H1 (cell line): ENCODE data around the gene SLC7A11. TPM values are rescaled to one million over a fixed set of nuclear protein-coding genes. Genes with fewer than 3 reads are reported as not detected.

Experiments
- CTCF ChIA-PET: fragments of 300-600 bp; sonication (Branson Sonifier 250); formaldehyde crosslinking; loops from one replicate; lab custom pipeline; 2021; ENCODE audit not compliant: partially characterized antibody; lab: Charles Lee
- POLR2A ChIA-PET: fragments of 300-600 bp; sonication (Branson Sonifier 250); formaldehyde crosslinking; loops from one replicate; lab custom pipeline; 2021; ENCODE audit warnings: inconsistent platforms; ENCODE audit not compliant: partially characterized antibody; lab: Charles Lee
- DNase-seq, 2 experiments: peaks; one replicate each; pipeline versions ENCODE4 v3.0.0 to v3.0.0-alpha.2; 2010 to 2022; ENCODE audit warnings: low spot score in 2 of 2, low read depth in 1 of 2, mixed read lengths in 1 of 2
- FAIRE-seq: peaks from 2 replicates; lab custom pipeline; 2011; peaks lifted over from hg19 to GRCh38; lab: Jason Lieb, UNC
- H2AFZ ChIP-seq: 2 replicates; pipeline ENCODE4 v1.8.1; 2012; ENCODE audit warnings: low read length, inconsistent platforms
- H2AK5ac ChIP-seq: 2 replicates; pipeline ENCODE4 v1.6.1; 2013; ENCODE audit warnings: low read depth, low read length
- H2BK120ac ChIP-seq: replicated peaks from 2 replicates; pipeline ENCODE3; 2013; ENCODE audit warnings: low read depth, low read length, inconsistent platforms
- H2BK12ac ChIP-seq: 2 replicates; pipeline ENCODE4 v1.6.1; 2013; ENCODE audit warnings: low read depth, low read length
- H2BK15ac ChIP-seq: 2 replicates; pipeline ENCODE4 v1.6.1; 2013; ENCODE audit warnings: low read length
- H2BK20ac ChIP-seq: 2 replicates; pipeline ENCODE4 v1.6.1; 2013; ENCODE audit warnings: low read length
- H2BK5ac ChIP-seq: 2 replicates; pipeline ENCODE4 v1.6.1; 2013; ENCODE audit warnings: low read depth, low read length
- H3K14ac ChIP-seq: 2 replicates; pipeline ENCODE4 v1.6.1; 2013; ENCODE audit warnings: inconsistent platforms; ENCODE audit not compliant: insufficient read length
- H3K18ac ChIP-seq: 2 replicates; pipeline ENCODE4 v1.6.1; 2013; ENCODE audit warnings: low read length; ENCODE audit errors: extremely low read depth
- H3K23ac ChIP-seq: 2 replicates; pipeline ENCODE4 v1.6.1; 2013; ENCODE audit warnings: inconsistent platforms; ENCODE audit not compliant: insufficient read length
- H3K23me2 ChIP-seq: 2 replicates; pipeline ENCODE4 v1.6.1; 2013; ENCODE audit warnings: low read depth, low read length
- H3K27ac ChIP-seq: 2 replicates; pipeline ENCODE4 v1.6.1; 2011; ENCODE audit warnings: low read depth, low read length, inconsistent platforms
- H3K27me3 ChIP-seq, 4 experiments: replicated peaks in 1 of 4; 1 replicate in 1 of 4; 2 replicates in 3 of 4; pipeline versions ENCODE4 v1.6.1 to v1.8.1; 2011 to 2013; ENCODE audit warnings: low read length in 3 of 4, mild to moderate bottlenecking in 3 of 4, inconsistent platforms in 2 of 4, mixed read lengths in 2 of 4, moderate library complexity in 1 of 4; ENCODE audit not compliant: control insufficient read depth in 3 of 4, insufficient read depth in 3 of 4; ENCODE audit errors: extremely low read depth in 1 of 4
- H3K36me3 ChIP-seq, 4 experiments: 2 replicates each; pipeline versions ENCODE4 v1.6.1 to v1.8.1; 2011 to 2013; ENCODE audit warnings: mild to moderate bottlenecking in 4 of 4, low read length in 3 of 4, moderate library complexity in 2 of 4, control low read depth in 1 of 4, inconsistent platforms in 1 of 4; ENCODE audit not compliant: insufficient read depth in 4 of 4, control insufficient read depth in 2 of 4
- H3K4ac ChIP-seq: replicated peaks from 2 replicates; pipeline ENCODE3; 2013; ENCODE audit warnings: low read length, low read depth, mixed read lengths, inconsistent platforms; ENCODE audit not compliant: insufficient read length
- H3K4me1 ChIP-seq, 4 experiments: replicated peaks in 1 of 4; 1 replicate in 1 of 4; 2 replicates in 3 of 4; pipeline versions ENCODE4 v1.6.1 to v1.8.1; 2011 to 2013; ENCODE audit warnings: low read length in 3 of 4, inconsistent platforms in 2 of 4, mixed read lengths in 1 of 4; ENCODE audit not compliant: insufficient read depth in 4 of 4, control insufficient read depth in 3 of 4
- H3K4me2 ChIP-seq, 2 experiments: 2 replicates each; pipeline versions ENCODE4 v1.6.1 to v1.8.1; 2011 to 2013; ENCODE audit warnings: low read depth in 2 of 2, low read length in 2 of 2, control low read depth in 1 of 2, inconsistent platforms in 1 of 2, mild to moderate bottlenecking in 1 of 2; ENCODE audit not compliant: insufficient read depth in 1 of 2
- H3K4me3 ChIP-seq, 4 experiments: fragments of 200-600, 300-600 bp in 1 of 4; sonication (generic), shearing (Covaris generic), sonication (Bioruptor Twin) in 1 of 4; 2 replicates each; pipeline versions ENCODE4 v1.5.1 to v1.8.1; 2011 to 2016; ENCODE audit warnings: low read length in 4 of 4, low read depth in 3 of 4, control low read depth in 2 of 4, inconsistent platforms in 2 of 4, mild to moderate bottlenecking in 2 of 4, mixed read lengths in 1 of 4, moderate library complexity in 1 of 4; ENCODE audit not compliant: insufficient read depth in 2 of 4; ENCODE audit errors: extremely low read depth in 1 of 4
- H3K56ac ChIP-seq: replicated peaks from 2 replicates; pipeline ENCODE3; 2013; ENCODE audit warnings: low read depth, mild to moderate bottlenecking, mixed read lengths, low read length, inconsistent platforms; ENCODE audit not compliant: insufficient read length
- H3K79me1 ChIP-seq: 2 replicates; pipeline ENCODE4 v1.6.1; 2013; ENCODE audit warnings: low read depth, low read length, control low read depth
- H3K79me2 ChIP-seq, 2 experiments: 2 replicates each; pipeline versions ENCODE4 v1.6.1 to v1.8.1; 2012 to 2013; ENCODE audit warnings: low read length in 2 of 2, mild to moderate bottlenecking in 2 of 2, inconsistent platforms in 1 of 2; ENCODE audit not compliant: insufficient read depth in 2 of 2, control insufficient read depth in 1 of 2
- H3K9ac ChIP-seq, 4 experiments: replicated peaks in 1 of 4; 1 replicate in 1 of 4; 2 replicates in 3 of 4; pipeline versions ENCODE4 v1.6.1 to v1.8.1; 2011 to 2013; ENCODE audit warnings: low read depth in 3 of 4, low read length in 3 of 4, control low read depth in 2 of 4, mild to moderate bottlenecking in 2 of 4, moderate library complexity in 2 of 4, inconsistent platforms in 1 of 4; ENCODE audit errors: extremely low read depth in 1 of 4
- H3K9me3 ChIP-seq, 2 experiments: 2 replicates each; pipeline versions ENCODE4 v1.6.1 to v1.8.1; 2012 to 2013; ENCODE audit warnings: mild to moderate bottlenecking in 2 of 2, moderate library complexity in 2 of 2, control low read depth in 1 of 2, inconsistent platforms in 1 of 2, low read depth in 1 of 2, low read length in 1 of 2, mixed read lengths in 1 of 2; ENCODE audit not compliant: insufficient read depth in 2 of 2
- H4K20me1 ChIP-seq, 2 experiments: replicated peaks in 1 of 2; 2 replicates each; pipeline versions ENCODE3 to v1.8.1; 2011 to 2013; ENCODE audit warnings: inconsistent platforms in 2 of 2, low read length in 2 of 2, mild to moderate bottlenecking in 1 of 2; ENCODE audit not compliant: insufficient read depth in 2 of 2, control insufficient read depth in 1 of 2
- H4K5ac ChIP-seq: 2 replicates; pipeline ENCODE4 v1.6.1; 2013; ENCODE audit warnings: low read length, low read depth, mixed read lengths, inconsistent platforms; ENCODE audit not compliant: insufficient read length
- H4K8ac ChIP-seq: 2 replicates; pipeline ENCODE4 v1.8.0; 2013; ENCODE audit warnings: mild to moderate bottlenecking, moderate library complexity, low read length, inconsistent platforms; ENCODE audit not compliant: insufficient read depth; ENCODE audit errors: extremely low read depth
- H4K91ac ChIP-seq: replicated peaks from 2 replicates; pipeline ENCODE3; 2013; ENCODE audit warnings: low read length, mixed read lengths, inconsistent platforms; ENCODE audit not compliant: insufficient read length
- ASH2L ChIP-seq: fragments of 200-600, 300-600 bp; sonication (generic); IDR thresholded peaks from one replicate; pipeline ENCODE4 v1.7.1; 2017; ENCODE audit warnings: low read length
- BRCA1 ChIP-seq: IDR thresholded peaks from 2 replicates; pipeline ENCODE4 v1.6.1; 2012; ENCODE audit warnings: low read depth, low read length, improper control_type of control experiment
- CBX5 ChIP-seq: fragments of 300-800, 300-1000 bp; sonication (generic); IDR thresholded peaks from 2 replicates; pipeline ENCODE4 v1.7.1; 2016; ENCODE audit warnings: antibody characterized with exemption, low read length, low read depth
- CREB1 ChIP-seq: IDR thresholded peaks from 2 replicates; pipeline ENCODE4 v1.6.1; 2012; ENCODE audit warnings: inconsistent platforms
- JUND ChIP-seq: IDR thresholded peaks from 2 replicates; pipeline ENCODE4 v1.6.1; 2011; ENCODE audit warnings: mild to moderate bottlenecking, improper control_type of control experiment, low read length
- NANOG ChIP-seq: IDR thresholded peaks from 2 replicates; pipeline ENCODE4 v1.6.1; 2011; ENCODE audit warnings: low read length, low read depth, mild to moderate bottlenecking, inconsistent platforms; ENCODE audit not compliant: insufficient read depth, poor library complexity, severe bottlenecking
- POU5F1 ChIP-seq: IDR thresholded peaks from 2 replicates; pipeline ENCODE4 v1.6.1; 2011; ENCODE audit warnings: low read depth, mild to moderate bottlenecking, low read length, moderate library complexity
- RBBP5 ChIP-seq: IDR thresholded peaks from 2 replicates; pipeline ENCODE4 v1.7.1; 2012; ENCODE audit warnings: low read depth, mild to moderate bottlenecking, inconsistent platforms, low read length, moderate library complexity, borderline replicate concordance
- RFX5 ChIP-seq: IDR thresholded peaks from 2 replicates; pipeline ENCODE4 v1.6.1; 2011; ENCODE audit warnings: low read depth, low read length, improper control_type of control experiment, borderline replicate concordance
- SIRT6 ChIP-seq: IDR thresholded peaks from one replicate; pipeline ENCODE4 v1.7.1; 2012; ENCODE audit warnings: low read length, inconsistent platforms
- SP1 ChIP-seq: IDR thresholded peaks from 2 replicates; pipeline ENCODE4 v1.6.1; 2011; ENCODE audit warnings: low read depth, low read length
- TAF1 ChIP-seq: IDR thresholded peaks from 2 replicates; pipeline ENCODE4 v1.6.1; 2011; ENCODE audit warnings: mild to moderate bottlenecking, low read depth, low read length
- ZNF274 ChIP-seq: IDR thresholded peaks from 2 replicates; pipeline ENCODE4 v1.7.0; 2012; ENCODE audit warnings: low read length, borderline replicate concordance; ENCODE audit errors: extremely low read depth
- WGBS, 2 experiments: shearing (Covaris generic) in 1 of 2; methylation state at CpG; one replicate each; pipeline versions ENCODE4 v1.1.6 to v1.1.7; 2013 to 2015; ENCODE audit warnings: low lambda C conversion rate in 2 of 2, mixed read lengths in 2 of 2, inconsistent platforms in 1 of 2, low coverage in 1 of 2, missing lambda C conversion rate in 1 of 2; ENCODE audit not compliant: insufficient replicate concordance in 2 of 2, insufficient coverage in 1 of 2, insufficient read length in 1 of 2; ENCODE audit errors: extremely low coverage in 1 of 2, missing lambda C conversion rate in 1 of 2; 5-methylcytosine and 5-hydroxymethylcytosine counted together
- polyA plus RNA-seq, 7 experiments: library from polyadenylated mRNA; depleted of rRNA in 3 of 7; stranded (reverse) in 5 of 7; unstranded in 2 of 7; fragments of >200 nt in 5 of 7; fragments of 200-250 nt in 2 of 7; gene quantifications; 1 replicate in 5 of 7; 2 replicates in 1 of 7; 4 replicates in 1 of 7; pipeline versions ENCODE4 v1.2.1 to v1.2.3, GENCODE V29; 2011 to 2013; ENCODE audit warnings: missing spikeins in 2 of 7, mixed read lengths in 2 of 7
- total RNA-seq: library from RNA; stranded (reverse); fragmentation: NEBNext Ultra II Directional; extraction: Animal tissue kit (Norgen Biotek cat#: 25700); gene quantifications from 2 replicates; pipeline ENCODE4 v1.2.1, GENCODE V29; 2021
- TF ChIP-seq, protein P1 (sequence below), 3 experiments: IDR thresholded peaks; 1 replicate in 2 of 3; 2 replicates in 1 of 3; pipeline versions ENCODE4 v1.5.1 to v1.6.1; 2011; ENCODE audit warnings: low read length in 3 of 3, mild to moderate bottlenecking in 3 of 3, inconsistent platforms in 2 of 3, low read depth in 1 of 3, moderate library complexity in 1 of 3; ENCODE audit not compliant: insufficient read depth in 1 of 3; ENCODE audit errors: control extremely low read depth in 1 of 3

Gene SLC7A11
- total and polyA plus RNA-seq, 2 of the 8 experiments (the other 6 are each of a cell fraction or from before 2014, with no cell fraction given), result 6.6 to 17.0 TPM

GRCh38 chr4:138290805-138291204 is 48.7 kb upstream of the SLC7A11 start:
- no peak for DNase-seq
- 87% methylated on average over 2 of the region's 2 CpGs; no CpG with 5 or more reads in 1 of the 2 experiments for WGBS, 2 experiments
- TF ChIP-seq CREB1 (no peak), POU5F1 (no peak), SIRT6 (no peak), ASH2L (no peak), ZNF274 (no peak), NANOG (no peak), RBBP5 (no peak), RFX5 (no peak), JUND (no peak), SP1 (no peak), BRCA1 (no peak), TAF1 (no peak), CBX5 (no peak)
- TF ChIP-seq, protein P1, sequence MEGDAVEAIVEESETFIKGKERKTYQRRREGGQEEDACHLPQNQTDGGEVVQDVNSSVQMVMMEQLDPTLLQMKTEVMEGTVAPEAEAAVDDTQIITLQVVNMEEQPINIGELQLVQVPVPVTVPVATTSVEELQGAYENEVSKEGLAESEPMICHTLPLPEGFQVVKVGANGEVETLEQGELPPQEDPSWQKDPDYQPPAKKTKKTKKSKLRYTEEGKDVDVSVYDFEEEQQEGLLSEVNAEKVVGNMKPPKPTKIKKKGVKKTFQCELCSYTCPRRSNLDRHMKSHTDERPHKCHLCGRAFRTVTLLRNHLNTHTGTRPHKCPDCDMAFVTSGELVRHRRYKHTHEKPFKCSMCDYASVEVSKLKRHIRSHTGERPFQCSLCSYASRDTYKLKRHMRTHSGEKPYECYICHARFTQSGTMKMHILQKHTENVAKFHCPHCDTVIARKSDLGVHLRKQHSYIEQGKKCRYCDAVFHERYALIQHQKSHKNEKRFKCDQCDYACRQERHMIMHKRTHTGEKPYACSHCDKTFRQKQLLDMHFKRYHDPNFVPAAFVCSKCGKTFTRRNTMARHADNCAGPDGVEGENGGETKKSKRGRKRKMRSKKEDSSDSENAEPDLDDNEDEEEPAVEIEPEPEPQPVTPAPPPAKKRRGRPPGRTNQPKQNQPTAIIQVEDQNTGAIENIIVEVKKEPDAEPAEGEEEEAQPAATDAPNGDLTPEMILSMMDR (IDR thresholded peaks at IDR 0.05; ENCODE audit: control extremely low read depth in 1 of 3, insufficient read depth in 1 of 3, low read depth in 1 of 3, low read length in 3 of 3), result no peak

More at GRCh38 chr4:138290805-138291204, 48.7 kb upstream of the SLC7A11 start:
- no peak overlapping the region for H2BK15ac ChIP-seq
- H3K79me2 ChIP-seq, result no peaks in the 10 kb centered on the region
- no peaks in the 10 kb centered on the region for H3K27me3 ChIP-seq
- no peaks in the 10 kb centered on the region for H3K36me3 ChIP-seq
- H2AK5ac ChIP-seq, result no peak overlapping the region
- H3K14ac ChIP-seq, result no peak overlapping the region
- no peaks in the 10 kb centered on the region for H3K79me1 ChIP-seq
- no peaks in the 10 kb centered on the region for H3K9me3 ChIP-seq
- no peaks in the 10 kb centered on the region for H3K4me1 ChIP-seq
- no peak overlapping the region for H2BK12ac ChIP-seq
- no peak overlapping the region for H2AFZ ChIP-seq
- H3K4ac ChIP-seq, result no peak overlapping the region
- H3K56ac ChIP-seq, result no peak overlapping the region
- H3K27ac ChIP-seq, result no peak overlapping the region
- no peak overlapping the region for H4K5ac ChIP-seq
- H3K4me2 ChIP-seq, result no peak overlapping the region
- H2BK5ac ChIP-seq, result no peak overlapping the region
- no peak for FAIRE-seq
- no peaks in the 10 kb centered on the region for H4K20me1 ChIP-seq
- H3K9ac ChIP-seq, result no peak overlapping the region
- H2BK20ac ChIP-seq, result no peak overlapping the region
- H2BK120ac ChIP-seq, result no peak overlapping the region
- POLR2A ChIA-PET, result no interaction called here
- CTCF ChIA-PET, result no interaction called here
- no peak overlapping the region for H3K4me3 ChIP-seq
- no peak overlapping the region for H3K18ac ChIP-seq
- H4K8ac ChIP-seq, result no peak overlapping the region
- no peaks in the 10 kb centered on the region for H3K23me2 ChIP-seq
- H4K91ac ChIP-seq, result no peak overlapping the region
- H3K23ac ChIP-seq, result no peak overlapping the region
